ENCODE data around the gene TNS2. TPM values are rescaled to one million over a fixed set of nuclear protein-coding genes. Genes with fewer than 3 reads are reported as not detected.

Gene TNS2
- total and polyA plus RNA-seq, 2 experiments from 2014 or later, result 1.8 to 6.9 TPM

- TF ChIP-seq EZH2 (IDR thresholded peaks at IDR 0.05; ENCODE audit: low read depth, unreplicated experiment), result no peak
- TF ChIP-seq, protein P1, sequence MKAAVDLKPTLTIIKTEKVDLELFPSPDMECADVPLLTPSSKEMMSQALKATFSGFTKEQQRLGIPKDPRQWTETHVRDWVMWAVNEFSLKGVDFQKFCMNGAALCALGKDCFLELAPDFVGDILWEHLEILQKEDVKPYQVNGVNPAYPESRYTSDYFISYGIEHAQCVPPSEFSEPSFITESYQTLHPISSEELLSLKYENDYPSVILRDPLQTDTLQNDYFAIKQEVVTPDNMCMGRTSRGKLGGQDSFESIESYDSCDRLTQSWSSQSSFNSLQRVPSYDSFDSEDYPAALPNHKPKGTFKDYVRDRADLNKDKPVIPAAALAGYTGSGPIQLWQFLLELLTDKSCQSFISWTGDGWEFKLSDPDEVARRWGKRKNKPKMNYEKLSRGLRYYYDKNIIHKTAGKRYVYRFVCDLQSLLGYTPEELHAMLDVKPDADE (IDR thresholded peaks at IDR 0.05), result no peak
Observed at GRCh38 chr12:53036802-53037201, 13.1 kb upstream of the TNS2 start (continued).

DNA sequence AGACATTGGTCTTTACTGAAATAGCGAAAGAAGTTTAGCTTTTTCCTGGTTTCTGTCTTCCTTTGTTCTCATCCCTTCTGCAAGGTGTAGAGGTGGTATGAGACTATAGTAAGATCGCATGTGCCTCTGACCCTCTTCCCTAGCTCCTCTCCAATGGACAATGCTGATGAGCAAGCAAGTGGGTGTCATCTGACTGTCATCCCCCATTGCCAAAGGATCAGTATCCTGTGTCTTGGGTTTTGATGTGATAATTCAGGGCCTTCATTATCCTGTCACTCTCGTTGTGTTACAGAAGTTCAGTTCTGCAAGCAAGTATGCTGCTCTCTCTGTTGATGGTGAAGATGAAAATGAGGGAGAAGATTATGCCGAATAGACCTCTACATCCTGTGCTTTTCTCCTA is 10.0 kb upstream of the TNS2 start:
- H3K9me2 ChIP-seq (ENCODE audit: insufficient read depth), result no peaks in the 10 kb centered on the region
- H3K27ac ChIP-seq (ENCODE audit: low read depth), result no peak overlapping the region
- Mint-ChIP-seq H3K27ac (no peak overlapping the region), H3K36me3 (ENCODE audit: low read depth) (peaks cover 75% of the 10 kb centered on the region), H3K4me3 (no peak overlapping the region), H3K4me1 (peaks cover 38% of the 10 kb centered on the region), H3K9me3 (peaks cover 3% of the 10 kb centered on the region; the same call in 2 of the 3 replicates), H3K27me3 (ENCODE audit: insufficient read depth, low read depth, poor library complexity) (peaks cover 23% of the 10 kb centered on the region)
- no peak overlapping the region for H3K4me2 ChIP-seq
- H4K20me1 ChIP-seq (replicated peaks; ENCODE audit: insufficient read depth), result peaks cover 42% of the 10 kb centered on the region
- no peaks in the 10 kb centered on the region for H3K79me2 ChIP-seq (replicated peaks; ENCODE audit: insufficient read depth)
- H3K27me3 ChIP-seq (ENCODE audit: insufficient read depth), result peaks cover 16% of the 10 kb centered on the region
- TF ChIP-seq, protein P2, sequence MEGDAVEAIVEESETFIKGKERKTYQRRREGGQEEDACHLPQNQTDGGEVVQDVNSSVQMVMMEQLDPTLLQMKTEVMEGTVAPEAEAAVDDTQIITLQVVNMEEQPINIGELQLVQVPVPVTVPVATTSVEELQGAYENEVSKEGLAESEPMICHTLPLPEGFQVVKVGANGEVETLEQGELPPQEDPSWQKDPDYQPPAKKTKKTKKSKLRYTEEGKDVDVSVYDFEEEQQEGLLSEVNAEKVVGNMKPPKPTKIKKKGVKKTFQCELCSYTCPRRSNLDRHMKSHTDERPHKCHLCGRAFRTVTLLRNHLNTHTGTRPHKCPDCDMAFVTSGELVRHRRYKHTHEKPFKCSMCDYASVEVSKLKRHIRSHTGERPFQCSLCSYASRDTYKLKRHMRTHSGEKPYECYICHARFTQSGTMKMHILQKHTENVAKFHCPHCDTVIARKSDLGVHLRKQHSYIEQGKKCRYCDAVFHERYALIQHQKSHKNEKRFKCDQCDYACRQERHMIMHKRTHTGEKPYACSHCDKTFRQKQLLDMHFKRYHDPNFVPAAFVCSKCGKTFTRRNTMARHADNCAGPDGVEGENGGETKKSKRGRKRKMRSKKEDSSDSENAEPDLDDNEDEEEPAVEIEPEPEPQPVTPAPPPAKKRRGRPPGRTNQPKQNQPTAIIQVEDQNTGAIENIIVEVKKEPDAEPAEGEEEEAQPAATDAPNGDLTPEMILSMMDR (conservative IDR thresholded peaks at IDR 0.05; ENCODE audit: low read depth in 2 of 2), result no peak
- TF ChIP-seq CREB1 (CRISPR knock-in tag; IDR thresholded peaks at IDR 0.05; ENCODE audit: low read depth) (no peak), ZNF114 (CRISPR knock-in tag; IDR thresholded peaks at IDR 0.05) (no peak), REST (IDR thresholded peaks at IDR 0.05; ENCODE audit: unreplicated experiment) (no peak), ZNF462 (CRISPR knock-in tag; IDR thresholded peaks at IDR 0.05) (no peak), JUNB (IDR thresholded peaks at IDR 0.05; ENCODE audit: unreplicated experiment) (no peak), STAT1 (IDR thresholded peaks at IDR 0.05; ENCODE audit: unreplicated experiment) (no peak), EZH2phosphoT487 (IDR thresholded peaks at IDR 0.05; ENCODE audit: unreplicated experiment) (no peak), POLR2AphosphoS5 (IDR thresholded peaks at IDR 0.05; ENCODE audit: low read depth) (no peak)
- peaks cover 34% of the 10 kb centered on the region for H3K4me1 ChIP-seq (ENCODE audit: insufficient read depth)
- no peak for DNase-seq (ENCODE audit: low spot score)
- H2AFZ ChIP-seq, result no peak overlapping the region
- peaks cover 66% of the 10 kb centered on the region for H3F3A ChIP-seq (replicated peaks; ENCODE audit: low read depth)
- peaks cover 53% of the 10 kb centered on the region for H3K36me3 ChIP-seq (ENCODE audit: insufficient read depth)
- ATAC-seq, result no peak
- H3K4me3 ChIP-seq, result no peak overlapping the region

Measured in GM23338 (cell line).